Heart left ventricle (tissue), 13 donors: ENCODE results near the gene GGT5.

ENCODE experiments used
- CTCF ChIP-seq, 12 donors: fragments of 200-600 bp; sonication (generic) in 4 of 12; IDR thresholded peaks; one replicate each; pipeline versions ENCODE4 v1.5.0 to v1.8.0; 2018 to 2022; ENCODE audit warnings: antibody characterized with exemption in 12 of 12, mild to moderate bottlenecking in 5 of 12
- POLR2A ChIP-seq, 2 donors: fragments of 450-650 bp; IDR thresholded peaks; one replicate each; pipeline ENCODE4 v1.6.1; 2017; ENCODE audit warnings: antibody characterized with exemption in 2 of 2, mild to moderate bottlenecking in 2 of 2, moderate library complexity in 2 of 2
- donor health status: ischemic (EF 13 %, LVEDD 7.1; RV severe dilation, severe dysfunction).
- donor health status: DM: no; HTN: yes; CAD: no.
- donor health status: DM: no; HTN: no; CAD: no.
- donor health status: ischemic (EF 25% LVEDD 6.9; RV normal size, moderate dysfunction).
- donor health status: ischemic (EF 25% LVEDD 5.7; RV mildly dilated, moderate dysfunction).
- donor health status: ischemic (EF 35%, LVEDD 5.7; RV mildly dilated, moderate dysfunction).
- donor health status: nonischemic (EF 11% LVEDD 7.7; RV severe dilation, severe dysfunction).
- donor health status: DM: yes; HTN: yes; CAD: no.
- donor health status: PGD.
- donor health status: ischemic (EF 29% LVEDD 5.4; RV normal size, mild dysfunction).
- donor health status: nonischemic (EF 23%, LVEDD 6.1; RV moderate dilation, normal function).

GRCh38 chr22:24170632-24171031 is 74.2 kb downstream of the GGT5 start:
- TF ChIP-seq CTCF (IDR thresholded peaks at IDR 0.05), result no peak
- TF ChIP-seq POLR2A (IDR thresholded peaks at IDR 0.05), result no peak
